PFSK-1 (cell line): ENCODE measurements around the gene ANKRD9.

Experiments used
- FOXP2 ChIP-seq: optimal IDR thresholded peaks from 2 replicates; pipeline ENCODE3; 2011; ENCODE audit warnings: borderline replicate concordance, control low read depth, inconsistent platforms; ENCODE audit not compliant: insufficient read depth; ENCODE audit errors: extremely low read length, extremely low read depth
- POLR2AphosphoS5 ChIP-seq: IDR thresholded peaks from 2 replicates; pipeline ENCODE4 v1.6.1; 2012; ENCODE audit warnings: low read depth, mild to moderate bottlenecking, control low read depth, low read length, moderate library complexity
- REST ChIP-seq, 2 experiments: IDR thresholded peaks; 2 replicates each; pipeline versions ENCODE4 v1.6.1 to v1.8.0; 2011 to 2012; ENCODE audit warnings: low read depth in 2 of 2, low read length in 2 of 2, control low read depth in 1 of 2, inconsistent platforms in 1 of 2, mild to moderate bottlenecking in 1 of 2, moderate library complexity in 1 of 2; ENCODE audit not compliant: insufficient read depth in 1 of 2
- SIN3A ChIP-seq: IDR thresholded peaks from 2 replicates; pipeline ENCODE4 v1.6.1; 2012; ENCODE audit warnings: mild to moderate bottlenecking, low read length, moderate library complexity, borderline replicate concordance; ENCODE audit not compliant: insufficient read depth
- TAF1 ChIP-seq: IDR thresholded peaks from 2 replicates; pipeline ENCODE4 v1.6.1; 2012; ENCODE audit warnings: low read length, control low read depth, borderline replicate concordance; ENCODE audit not compliant: insufficient read depth

The ANKRD9 gene

GRCh38 chr14:102500158-102500662, 9.4 kb downstream of the ANKRD9 start:
- TF ChIP-seq POLR2AphosphoS5, result no peak
- no peak for TF ChIP-seq SIN3A

GRCh38 chr14:102499401-102500157, 10.0 kb downstream of the ANKRD9 start:
- no peak for TF ChIP-seq REST (IDR thresholded peaks at IDR 0.05; ENCODE audit: insufficient read depth in 1 of 2, low read depth in 2 of 2, low read length in 2 of 2)
- TF ChIP-seq FOXP2, result no peak
- TF ChIP-seq TAF1, result no peak
- no peak for TF ChIP-seq POLR2AphosphoS5

- TF ChIP-seq POLR2AphosphoS5, result no peak
- no peak for TF ChIP-seq SIN3A
- no peak for TF ChIP-seq FOXP2
Observed at GRCh38 chr14:102498678-102499265, 10.8 kb downstream of the ANKRD9 start.

GRCh38 chr14:102497998-102498677, 11.4 kb downstream of the ANKRD9 start:
- TF ChIP-seq FOXP2 (no peak), TAF1 (no peak), SIN3A (no peak), REST (IDR thresholded peaks at IDR 0.05; ENCODE audit: insufficient read depth in 1 of 2, low read depth in 2 of 2, low read length in 2 of 2) (no peak), POLR2AphosphoS5 (no peak)

- TF ChIP-seq TAF1, result no peak
- no peak for TF ChIP-seq REST (IDR thresholded peaks at IDR 0.05; ENCODE audit: insufficient read depth in 1 of 2, low read depth in 2 of 2, low read length in 2 of 2)
- no peak for TF ChIP-seq POLR2AphosphoS5
- TF ChIP-seq FOXP2, result no peak
- no peak for TF ChIP-seq SIN3A
Observed at GRCh38 chr14:102496958-102497744, 12.4 kb downstream of the ANKRD9 start.
